Esophagus (tissue), 2 donors: ENCODE results near the gene KCNIP3. TPM values are rescaled to one million over a fixed set of nuclear protein-coding genes. Genes with fewer than 3 reads are reported as not detected.
"Not testable (repeated sequence)": the region's sequence is repeated elsewhere in the genome, so short reads cannot be mapped to it uniquely, and the experiment has no call there.

Experiments
- H3K27ac ChIP-seq, 2 donors: one replicate each; pipeline ENCODE4 v1.5.1; 2013; ENCODE audit warnings: low read depth in 2 of 2, mild to moderate bottlenecking in 2 of 2, inconsistent platforms in 1 of 2, low read length in 1 of 2, moderate library complexity in 1 of 2
- H3K27me3 ChIP-seq, 2 donors: one replicate each; pipeline ENCODE4 v1.6.1; 2013; ENCODE audit warnings: low read length in 2 of 2, control low read depth in 1 of 2, mild to moderate bottlenecking in 1 of 2; ENCODE audit not compliant: insufficient read depth in 2 of 2, control insufficient read depth in 1 of 2
- H3K36me3 ChIP-seq, 2 donors: one replicate each; pipeline ENCODE4 v1.6.1; 2013; ENCODE audit warnings: low read length in 1 of 2; ENCODE audit not compliant: control insufficient read depth in 2 of 2, insufficient read depth in 2 of 2
- H3K4me1 ChIP-seq, 2 donors: one replicate each; pipeline ENCODE4 v1.6.1; 2013; ENCODE audit warnings: low read length in 1 of 2; ENCODE audit not compliant: control insufficient read depth in 2 of 2, insufficient read depth in 2 of 2
- H3K4me3 ChIP-seq, 2 donors: one replicate each; pipeline ENCODE4 v1.5.1; 2013; ENCODE audit warnings: low read length in 2 of 2, mild to moderate bottlenecking in 2 of 2, low read depth in 1 of 2, moderate library complexity in 1 of 2
- H3K9me3 ChIP-seq, 2 donors: one replicate each; pipeline ENCODE4 v1.6.1; 2013; ENCODE audit warnings: mild to moderate bottlenecking in 2 of 2, low read depth in 1 of 2, low read length in 1 of 2, moderate library complexity in 1 of 2; ENCODE audit not compliant: control insufficient read depth in 2 of 2, insufficient read depth in 1 of 2
- WGBS, 2 donors: extraction: QIAGEN DNeasy Blood & Tissue Kit; methylation state at CpG; one replicate each; pipeline ENCODE4 v1.1.7; 2013; 5-methylcytosine and 5-hydroxymethylcytosine counted together
- polyA plus RNA-seq, 2 donors: library from polyadenylated mRNA; stranded (reverse); fragments of 200-250 nt; gene quantifications; one replicate each; pipeline ENCODE4 v1.2.3, GENCODE V29; 2013
- donor health status: healthy with polysubstance abuse.
- donor health status: Bipolar disorder and iron deficiency.

Gene KCNIP3
- polyA plus RNA-seq, 2 donors = 2.0 to 2.2 TPM

GRCh38 chr2:95378281-95378680 lies 81.1 kb downstream of the KCNIP3 start:
- not testable (repeated sequence) for H3K27ac ChIP-seq, H3K36me3 ChIP-seq, H3K9me3 ChIP-seq, H3K27me3 ChIP-seq, H3K4me3 ChIP-seq, H3K4me1 ChIP-seq
- 94 to 96% methylated on average over 7 of the region's 7 CpGs for WGBS, 2 donors

DNA sequence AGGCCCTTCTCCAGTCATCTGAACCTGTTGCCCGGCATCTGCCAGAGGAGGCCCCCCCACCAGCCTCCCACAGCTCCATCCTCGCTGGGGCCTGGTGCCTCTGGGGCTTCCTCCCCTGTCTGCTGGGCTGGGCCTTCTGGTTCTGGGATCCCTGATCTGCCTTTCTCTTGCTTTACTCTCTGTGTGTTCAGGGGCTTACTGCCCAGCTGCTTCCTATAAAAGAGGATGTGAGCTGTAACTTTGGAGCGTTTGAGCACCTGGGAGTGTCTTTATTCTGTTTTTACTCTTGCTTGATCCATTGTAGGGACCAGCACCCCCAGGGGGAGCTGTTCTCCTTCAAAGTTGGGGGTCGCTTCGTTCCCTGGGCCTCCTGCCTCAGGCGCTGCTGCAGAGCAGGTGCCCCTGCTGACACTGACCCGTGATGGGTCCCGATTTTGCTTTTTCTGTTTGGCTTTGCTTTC lies 82.3 kb downstream of the KCNIP3 start:
- no peaks in the 10 kb centered on the region for H3K36me3 ChIP-seq
- H3K4me3 ChIP-seq = no peak overlapping the region
- no peaks in the 10 kb centered on the region for H3K4me1 ChIP-seq
- H3K27ac ChIP-seq = no peak overlapping the region
- no peaks in the 10 kb centered on the region for H3K27me3 ChIP-seq
- WGBS, 2 donors = 47 to 51% methylated on average over 8 of the region's 8 CpGs
- peaks cover 0 to 2% of the 10 kb centered on the region in 2 donors for H3K9me3 ChIP-seq

DNA sequence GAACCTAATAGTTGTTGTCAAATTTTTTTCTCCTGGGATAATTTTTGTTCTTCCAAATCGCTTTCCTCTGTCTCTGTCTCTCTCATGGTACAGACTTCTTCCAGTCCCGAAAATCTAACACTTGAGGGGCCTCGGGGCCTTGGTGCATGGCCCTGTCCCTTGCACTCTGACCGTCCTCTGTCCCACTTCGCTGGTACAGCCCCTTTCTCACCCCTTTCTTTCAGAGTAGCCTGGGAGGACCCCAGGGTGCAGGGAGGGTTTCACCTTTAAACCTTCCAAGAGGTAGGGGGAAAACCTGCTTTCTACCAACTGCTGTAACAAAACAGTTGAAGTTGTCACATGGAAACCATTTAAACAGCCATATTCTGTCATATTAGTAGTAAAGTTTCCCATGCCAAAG lies 83.1 kb downstream of the KCNIP3 start:
- no peak overlapping the region for H3K4me3 ChIP-seq
- H3K4me1 ChIP-seq = peaks cover 0 to 8% of the 10 kb centered on the region in 2 donors
- 77 to 86% methylated on average over 5 of the region's 5 CpGs for WGBS, 2 donors
- H3K9me3 ChIP-seq = peaks cover 0 to 2% of the 10 kb centered on the region in 2 donors
- H3K27me3 ChIP-seq = no peaks in the 10 kb centered on the region
- no peaks in the 10 kb centered on the region for H3K36me3 ChIP-seq
- no peak overlapping the region for H3K27ac ChIP-seq

- peaks cover 0 to 12% of the 10 kb centered on the region in 2 donors for H3K4me1 ChIP-seq
- H3K27me3 ChIP-seq = no peaks in the 10 kb centered on the region
- H3K4me3 ChIP-seq = no peak overlapping the region
- peaks cover 0 to 2% of the 10 kb centered on the region in 2 donors for H3K9me3 ChIP-seq
- 86 to 90% methylated on average over 5 of the region's 5 CpGs for WGBS, 2 donors
- H3K36me3 ChIP-seq = no peaks in the 10 kb centered on the region
- H3K27ac ChIP-seq = no peak overlapping the region
Measured at GRCh38 chr2:95380731-95381130, 83.6 kb downstream of the KCNIP3 start.

GRCh38 chr2:95381212-95382191 lies 84.4 kb downstream of the KCNIP3 start:
- peaks cover 0 to 12% of the 10 kb centered on the region in 2 donors for H3K4me1 ChIP-seq
- H3K4me3 ChIP-seq = no peak overlapping the region
- H3K27ac ChIP-seq = no peak overlapping the region
- H3K27me3 ChIP-seq = no peaks in the 10 kb centered on the region
- no peaks in the 10 kb centered on the region for H3K36me3 ChIP-seq
- 84 to 89% methylated on average over 20 to 22 of the region's 22 CpGs for WGBS, 2 donors
- peaks cover 0 to 2% of the 10 kb centered on the region in 2 donors for H3K9me3 ChIP-seq

DNA sequence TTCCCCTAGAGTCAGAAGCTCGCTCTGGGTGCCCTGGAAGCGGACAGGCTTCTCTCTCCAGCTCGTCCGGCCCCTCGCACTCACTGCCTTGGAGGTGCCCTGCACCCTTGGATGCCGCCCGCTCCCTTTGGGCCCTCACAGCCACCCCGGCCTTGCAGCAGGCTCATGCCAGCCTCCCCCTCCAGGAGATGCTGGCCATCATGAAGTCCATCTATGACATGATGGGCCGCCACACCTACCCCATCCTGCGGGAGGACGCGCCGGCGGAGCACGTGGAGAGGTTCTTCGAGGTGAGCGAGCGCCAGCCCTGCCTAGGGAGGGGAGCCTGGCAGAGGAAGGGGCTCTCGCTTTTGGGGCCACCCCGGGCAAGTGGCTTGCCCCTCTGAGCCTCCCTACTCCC lies 85.0 kb downstream of the KCNIP3 start:
- Histone ChIP-seq H3K27me3 (no peaks in the 10 kb centered on the region), H3K4me1 (peaks cover 0 to 12% of the 10 kb centered on the region in 2 donors), H3K27ac (no peak overlapping the region), H3K4me3 (no peak overlapping the region), H3K9me3 (peaks cover 0 to 2% of the 10 kb centered on the region in 2 donors), H3K36me3 (no peaks in the 10 kb centered on the region)
- 94 to 96% methylated on average over 20 of the region's 20 CpGs for WGBS, 2 donors

GRCh38 chr2:95382686-95383634 lies 85.8 kb downstream of the KCNIP3 start:
- Histone ChIP-seq H3K27me3 (no peaks in the 10 kb centered on the region), H3K36me3 (no peaks in the 10 kb centered on the region), H3K27ac (no peak overlapping the region), H3K4me1 (peaks cover 0 to 12% of the 10 kb centered on the region in 2 donors), H3K9me3 (peaks cover 0 to 2% of the 10 kb centered on the region in 2 donors), H3K4me3 (no peak overlapping the region)
- WGBS, 2 donors = 88 to 91% methylated on average over 14 of the region's 14 CpGs

DNA sequence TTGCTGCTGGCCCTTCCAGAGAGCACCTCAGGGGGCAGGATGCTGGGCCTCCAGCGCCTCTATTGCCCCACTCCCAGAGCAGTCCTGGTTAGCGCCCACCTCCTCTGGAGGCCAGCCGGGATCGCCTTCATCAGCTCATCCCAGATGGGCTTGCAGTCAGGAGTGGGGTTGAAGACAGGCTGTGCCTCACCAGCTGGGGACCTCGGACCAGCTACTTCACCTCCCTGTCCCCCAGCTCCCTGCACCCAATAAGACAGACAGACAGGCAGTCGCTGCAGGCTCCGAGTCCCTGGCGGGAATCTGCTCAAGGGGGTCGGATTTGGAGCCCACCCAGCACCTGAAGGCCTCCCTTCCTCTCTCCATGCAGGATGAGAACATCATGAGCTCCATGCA lies 86.5 kb downstream of the KCNIP3 start:
- Histone ChIP-seq H3K4me1 (peaks cover 0 to 12% of the 10 kb centered on the region in 2 donors), H3K27me3 (no peaks in the 10 kb centered on the region), H3K27ac (no peak overlapping the region), H3K9me3 (peaks cover 0 to 2% of the 10 kb centered on the region in 2 donors), H3K4me3 (no peak overlapping the region), H3K36me3 (no peaks in the 10 kb centered on the region)
- WGBS, 2 donors = 83 to 89% methylated on average over 7 to 9 of the region's 9 CpGs

- H3K36me3 ChIP-seq = no peaks in the 10 kb centered on the region
- H3K9me3 ChIP-seq = peaks cover 0 to 2% of the 10 kb centered on the region in 2 donors
- H3K27me3 ChIP-seq = no peaks in the 10 kb centered on the region
- H3K4me1 ChIP-seq = peaks cover 0 to 12% of the 10 kb centered on the region in 2 donors
- 51 to 59% methylated on average over 12 of the region's 12 CpGs for WGBS, 2 donors
- H3K4me3 ChIP-seq = no peak overlapping the region
- no peak overlapping the region for H3K27ac ChIP-seq
Measured at GRCh38 chr2:95384854-95385569, 87.9 kb downstream of the KCNIP3 start.
